ENCODE results near the gene ATP2B2. TPM values are rescaled to one million over a fixed set of nuclear protein-coding genes. Genes with fewer than 3 reads are reported as not detected.

ATP2B2 gene
- total RNA-seq, 1 donor from 2014 or later = not detected

- H3K9me3 ChIP-seq (replicated peaks) = no peaks in the 10 kb centered on the region
- no peak overlapping the region for H3K27ac ChIP-seq (replicated peaks)
- peaks cover 77% of the 10 kb centered on the region for H3K27me3 ChIP-seq (ENCODE audit: low read depth)
- no peak for DNase-seq
- no peak overlapping the region for H3K4me3 ChIP-seq
- no peaks in the 10 kb centered on the region for H3K36me3 ChIP-seq
- no peaks in the 10 kb centered on the region for H3K4me1 ChIP-seq
- TF ChIP-seq, protein P1, sequence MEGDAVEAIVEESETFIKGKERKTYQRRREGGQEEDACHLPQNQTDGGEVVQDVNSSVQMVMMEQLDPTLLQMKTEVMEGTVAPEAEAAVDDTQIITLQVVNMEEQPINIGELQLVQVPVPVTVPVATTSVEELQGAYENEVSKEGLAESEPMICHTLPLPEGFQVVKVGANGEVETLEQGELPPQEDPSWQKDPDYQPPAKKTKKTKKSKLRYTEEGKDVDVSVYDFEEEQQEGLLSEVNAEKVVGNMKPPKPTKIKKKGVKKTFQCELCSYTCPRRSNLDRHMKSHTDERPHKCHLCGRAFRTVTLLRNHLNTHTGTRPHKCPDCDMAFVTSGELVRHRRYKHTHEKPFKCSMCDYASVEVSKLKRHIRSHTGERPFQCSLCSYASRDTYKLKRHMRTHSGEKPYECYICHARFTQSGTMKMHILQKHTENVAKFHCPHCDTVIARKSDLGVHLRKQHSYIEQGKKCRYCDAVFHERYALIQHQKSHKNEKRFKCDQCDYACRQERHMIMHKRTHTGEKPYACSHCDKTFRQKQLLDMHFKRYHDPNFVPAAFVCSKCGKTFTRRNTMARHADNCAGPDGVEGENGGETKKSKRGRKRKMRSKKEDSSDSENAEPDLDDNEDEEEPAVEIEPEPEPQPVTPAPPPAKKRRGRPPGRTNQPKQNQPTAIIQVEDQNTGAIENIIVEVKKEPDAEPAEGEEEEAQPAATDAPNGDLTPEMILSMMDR (IDR thresholded peaks at IDR 0.05; ENCODE audit: borderline replicate concordance) = no peak
- intact Hi-C loops (cut with micrococcal nuclease) = no loop called here
These were observed 54.6 kb downstream of the ATP2B2 start for GRCh38 chr3:10450494-10451440.

DNA sequence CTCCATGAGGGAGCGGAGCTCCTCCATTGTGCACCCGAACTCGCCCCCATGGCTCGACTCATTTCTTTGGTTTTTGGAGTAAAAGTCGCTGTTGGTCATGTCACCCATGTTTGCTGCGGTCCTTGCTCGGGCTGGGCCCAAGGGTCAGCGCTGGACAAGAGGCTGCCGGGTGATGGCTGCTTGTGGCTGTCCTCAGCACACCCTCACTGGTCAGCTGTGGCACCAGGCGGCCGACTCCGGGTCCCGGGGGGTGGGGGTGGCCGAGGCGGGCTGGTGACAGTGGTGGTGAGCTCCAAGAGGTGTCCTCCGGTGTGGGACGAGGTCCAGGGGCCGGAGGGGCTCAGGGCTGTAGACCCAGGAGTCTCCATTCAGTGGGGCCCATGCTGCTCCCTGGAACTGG lies 56.0 kb downstream of the ATP2B2 start:
- Histone ChIP-seq H3K27ac (replicated peaks) (no peak overlapping the region), H3K27me3 (ENCODE audit: low read depth) (peaks cover 78% of the 10 kb centered on the region), H3K4me3 (no peak overlapping the region), H3K9me3 (replicated peaks) (no peaks in the 10 kb centered on the region), H3K36me3 (no peaks in the 10 kb centered on the region), H3K4me1 (no peaks in the 10 kb centered on the region)
- TF ChIP-seq, protein P1 (IDR thresholded peaks at IDR 0.05; ENCODE audit: borderline replicate concordance) = no peak
- DNase-seq = no peak
- intact Hi-C loops (cut with micrococcal nuclease) = no loop called here

GRCh38 chr3:10448544-10448943 lies 56.8 kb downstream of the ATP2B2 start:
- no peak overlapping the region for H3K27ac ChIP-seq (replicated peaks)
- intact Hi-C loops (cut with micrococcal nuclease) = no loop called here
- H3K4me1 ChIP-seq = no peaks in the 10 kb centered on the region
- no peak for DNase-seq
- peaks cover 82% of the 10 kb centered on the region for H3K27me3 ChIP-seq (ENCODE audit: low read depth)
- TF ChIP-seq, protein P1 (IDR thresholded peaks at IDR 0.05; ENCODE audit: borderline replicate concordance) = no peak
- no peak overlapping the region for H3K4me3 ChIP-seq
- no peaks in the 10 kb centered on the region for H3K9me3 ChIP-seq (replicated peaks)
- H3K36me3 ChIP-seq = no peaks in the 10 kb centered on the region

GRCh38 chr3:10447527-10448260 lies 57.7 kb downstream of the ATP2B2 start:
- no peak overlapping the region for H3K4me3 ChIP-seq
- no peaks in the 10 kb centered on the region for H3K9me3 ChIP-seq (replicated peaks)
- DNase-seq = no peak
- peaks cover 73% of the 10 kb centered on the region for H3K27me3 ChIP-seq (ENCODE audit: low read depth)
- TF ChIP-seq, protein P1 (IDR thresholded peaks at IDR 0.05; ENCODE audit: borderline replicate concordance) = no peak
- H3K36me3 ChIP-seq = no peaks in the 10 kb centered on the region
- intact Hi-C loops (cut with micrococcal nuclease) = no loop called here
- H3K4me1 ChIP-seq = no peaks in the 10 kb centered on the region
- H3K27ac ChIP-seq (replicated peaks) = no peak overlapping the region

DNA sequence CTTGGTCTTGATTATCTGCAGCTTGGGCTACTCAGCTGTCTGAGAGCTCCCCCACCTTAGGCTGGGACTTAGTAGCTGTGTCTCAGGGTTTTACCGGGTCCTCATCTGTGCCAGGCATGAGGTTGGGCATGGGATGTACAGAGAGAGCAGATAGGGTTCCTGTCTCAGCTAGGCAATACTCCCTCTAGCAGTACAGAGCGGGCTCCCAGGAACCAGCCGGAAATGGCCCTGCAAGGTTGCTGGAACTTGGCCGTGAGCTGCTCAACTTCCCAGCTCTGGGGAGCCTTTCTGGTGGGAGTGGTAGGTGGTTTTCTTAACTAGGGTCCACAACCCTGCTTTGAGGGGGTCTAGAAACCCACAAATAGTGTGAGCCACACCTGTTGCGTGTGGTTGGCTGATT lies 58.3 kb downstream of the ATP2B2 start:
- no peaks in the 10 kb centered on the region for H3K36me3 ChIP-seq
- H3K4me1 ChIP-seq = no peaks in the 10 kb centered on the region
- H3K27me3 ChIP-seq (ENCODE audit: low read depth) = peaks cover 68% of the 10 kb centered on the region
- TF ChIP-seq, protein P1 (IDR thresholded peaks at IDR 0.05; ENCODE audit: borderline replicate concordance) = no peak
- DNase-seq = no peak
- H3K9me3 ChIP-seq (replicated peaks) = no peaks in the 10 kb centered on the region
- H3K27ac ChIP-seq (replicated peaks) = no peak overlapping the region
- no peak overlapping the region for H3K4me3 ChIP-seq
- intact Hi-C loops (cut with micrococcal nuclease) = no loop called here
